Measurements from ENCODE around the gene KDM4F.

Gene KDM4F

DNA sequence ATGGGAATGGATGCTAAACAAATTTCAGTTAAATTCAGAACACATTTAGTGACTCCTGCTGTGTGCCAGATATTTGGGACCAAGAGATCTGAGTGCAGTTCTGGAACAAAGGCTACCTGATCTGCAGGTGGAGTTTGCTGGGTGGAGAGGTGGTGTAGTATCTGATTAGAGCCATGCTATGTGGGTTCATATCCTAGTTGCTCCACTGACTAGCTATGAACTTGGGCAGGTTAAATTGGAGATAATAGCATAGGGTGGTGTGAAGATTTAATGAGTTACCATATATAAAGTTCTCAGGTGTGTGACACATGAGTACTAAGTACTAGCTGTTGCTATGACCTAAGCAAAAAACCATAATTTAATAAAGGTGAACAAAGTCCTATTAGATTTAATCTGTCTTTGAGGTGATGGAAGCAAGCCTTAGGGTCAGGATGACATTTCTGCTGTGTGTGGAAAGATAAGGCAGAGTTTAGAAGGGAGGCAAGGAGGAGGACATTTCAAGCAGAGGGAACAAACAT, 42.5 kb downstream of the KDM4F start:
- no peak for DNase-seq (ENCODE audit: low read depth)

DNA sequence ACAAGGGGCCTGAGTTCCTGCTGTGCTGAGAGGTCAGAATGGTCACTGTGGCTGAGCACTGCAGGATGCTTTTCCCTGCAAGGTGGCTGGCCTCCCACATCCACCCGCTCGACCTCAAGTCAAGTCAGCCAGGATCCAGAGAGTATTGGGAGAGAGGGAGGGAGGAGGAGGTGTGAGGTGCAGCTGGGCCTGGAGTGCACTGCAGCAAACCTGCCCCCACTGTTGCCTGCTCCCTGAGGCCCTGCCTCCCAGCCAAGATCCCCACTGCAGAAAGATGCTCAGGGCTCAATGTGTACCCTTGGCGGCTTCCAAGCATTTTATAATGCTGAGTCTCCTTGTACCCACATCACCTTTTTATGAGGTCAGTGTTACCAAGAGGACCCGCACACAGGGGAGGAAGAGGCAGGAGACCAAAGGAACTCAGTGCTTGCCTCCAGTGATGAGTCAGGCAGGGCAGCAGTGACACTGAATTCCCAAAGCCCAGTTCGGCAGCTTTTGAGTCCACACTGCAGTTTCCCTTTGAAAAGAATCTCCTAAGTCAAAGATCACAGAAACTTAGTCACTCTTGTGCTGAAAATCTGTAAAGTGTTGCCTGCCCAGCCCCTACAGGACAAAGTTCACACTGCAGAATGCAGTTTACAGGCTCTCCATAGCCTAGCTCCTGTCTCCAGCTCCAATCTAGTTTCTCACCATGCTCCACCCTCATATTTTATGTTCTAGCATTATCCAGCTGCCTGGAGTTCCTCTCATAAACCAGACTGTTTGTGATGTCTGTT, 43.5 kb downstream of the KDM4F start:
- peak; percentile 83 for DNase-seq (ENCODE audit: low read depth)

DNA sequence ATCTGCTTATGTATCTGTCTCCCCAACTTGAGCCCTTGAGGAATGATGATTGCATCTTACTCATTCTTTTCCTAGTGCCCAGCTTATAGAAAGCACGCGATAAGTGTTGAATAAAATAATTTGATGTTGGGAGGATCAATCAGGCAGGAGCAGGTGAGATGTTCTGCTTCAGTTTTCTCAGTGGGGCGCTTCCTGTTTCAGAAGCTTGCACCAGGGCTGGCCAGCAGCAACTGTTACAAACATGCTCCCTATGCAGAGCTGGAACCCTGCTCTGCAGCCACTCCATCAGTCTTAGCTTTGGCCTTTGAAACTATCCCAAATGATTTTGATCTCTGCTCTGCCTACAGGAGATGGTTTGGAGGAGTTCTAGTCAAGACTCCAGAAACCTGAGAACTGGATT, 44.3 kb downstream of the KDM4F start:
- no peak for DNase-seq (ENCODE audit: low read depth)

DNA sequence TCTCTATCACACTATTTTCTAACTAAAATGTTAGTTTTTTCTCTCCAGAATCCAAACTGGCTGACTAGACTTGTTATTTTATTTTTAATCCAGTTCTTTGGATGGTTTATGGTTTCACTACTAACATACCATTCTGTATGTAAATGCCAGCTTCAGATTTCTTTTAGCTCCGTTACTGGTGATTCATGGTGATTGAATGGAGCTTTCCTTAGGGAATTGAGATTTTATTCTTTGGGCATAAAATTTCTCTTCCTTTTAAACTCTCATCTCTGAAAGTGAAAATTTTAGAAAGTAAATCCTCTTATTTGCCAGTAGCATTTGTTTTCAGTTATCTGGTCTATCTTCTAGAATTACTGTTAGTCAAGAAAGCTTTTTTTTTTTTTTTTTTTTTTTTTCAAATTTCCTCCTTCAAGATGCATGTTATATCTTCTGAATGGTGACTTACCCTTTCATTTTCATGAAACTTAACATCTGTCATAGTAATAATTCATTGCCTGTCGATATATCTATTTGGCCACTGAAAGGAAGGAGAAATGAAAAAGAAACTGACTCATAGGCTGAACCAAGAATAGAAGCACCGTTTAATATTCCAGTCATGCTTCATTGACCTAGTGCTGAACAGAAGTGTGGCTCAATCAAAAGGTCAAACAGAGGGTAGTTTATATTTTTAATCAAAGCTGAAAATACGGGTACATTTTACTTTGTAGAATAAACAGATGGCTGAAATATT, 46.8 kb downstream of the KDM4F start:
- DNase-seq (ENCODE audit: low read depth), result peak; percentile 70

DNA sequence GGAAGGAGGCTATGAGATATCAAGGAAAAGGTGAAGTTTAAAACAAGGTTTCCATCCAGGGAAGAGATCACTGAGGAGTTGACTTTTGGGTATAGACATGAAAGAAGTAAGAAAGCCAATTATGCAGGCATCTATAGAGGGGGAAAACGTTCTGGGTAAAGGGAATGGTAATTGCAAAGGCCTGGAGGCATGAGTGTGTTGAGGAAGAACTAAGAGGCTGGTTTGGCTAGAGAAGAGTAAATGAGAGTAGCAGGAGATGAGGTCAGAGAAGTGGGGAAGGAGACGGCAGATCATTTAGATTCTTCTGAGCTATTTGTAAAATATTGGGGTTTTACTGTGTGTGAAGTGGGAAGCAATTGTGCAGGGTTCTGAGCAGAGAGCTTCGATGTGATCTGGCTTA, 48.0 kb downstream of the KDM4F start:
- no peak for DNase-seq (ENCODE audit: low read depth)

DNA sequence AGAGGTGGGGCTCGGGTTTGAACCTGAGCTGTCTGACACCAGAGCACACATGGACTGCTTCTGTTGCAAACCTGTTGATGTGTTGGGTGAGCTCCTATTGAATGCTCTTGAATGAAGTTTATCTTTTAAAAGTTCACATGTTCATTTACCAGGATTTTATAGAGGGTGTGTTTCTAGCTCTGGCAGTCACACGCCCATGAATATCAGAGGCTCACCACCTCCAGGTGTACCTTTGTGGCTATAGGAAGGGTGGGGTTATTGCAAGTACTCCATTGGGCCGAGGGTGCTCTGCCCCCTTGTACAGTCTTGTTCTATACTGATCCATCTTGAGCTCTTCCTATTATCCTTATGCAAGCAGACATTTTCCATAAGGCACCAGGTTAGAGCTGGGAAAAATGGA, 49.6 kb downstream of the KDM4F start:
- no peak for DNase-seq (ENCODE audit: low read depth)

DNA sequence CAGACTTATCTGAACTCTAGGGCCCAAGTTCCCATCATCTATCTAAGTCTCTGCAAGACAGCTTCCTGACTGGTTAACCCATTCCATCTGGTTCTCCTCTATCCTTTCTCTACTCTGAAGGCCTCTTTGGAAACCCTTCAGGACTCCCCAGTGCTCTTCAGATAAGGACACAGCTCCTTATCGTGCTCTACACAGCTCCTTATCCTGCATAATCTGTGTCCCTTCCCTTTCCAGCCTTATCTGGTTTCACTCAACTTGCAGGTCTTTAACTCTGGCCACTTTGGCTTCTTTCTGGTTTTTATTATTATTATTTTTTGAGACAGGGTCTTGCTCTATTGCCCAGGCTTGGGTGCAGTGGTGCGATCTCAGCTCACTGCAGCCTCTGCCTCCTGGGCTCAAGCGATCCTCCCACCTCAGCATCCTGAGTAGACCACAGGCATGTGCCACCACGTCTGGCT, 51.0 kb downstream of the KDM4F start:
- no peak for DNase-seq (ENCODE audit: low read depth)

Data from ELR (cell line).